HepG2 (cell line): Measurements from ENCODE around the gene ARHGEF39. TPM values are rescaled to one million over a fixed set of nuclear protein-coding genes. Genes with fewer than 3 reads are reported as not detected.

Experiments
- CAMTA2 ChIP-seq: sonication (generic); formaldehyde crosslinking; IDR thresholded peaks from 2 replicates; pipeline ENCODE4 v1.4.0; 2020; ENCODE audit warnings: mild to moderate bottlenecking, missing genetic modification reagents, borderline replicate concordance
- ERF ChIP-seq: IDR thresholded peaks from 2 replicates; pipeline ENCODE4 v1.6.1; 2018; ENCODE audit warnings: missing biosample characterization, missing genetic modification reagents
- ETV5 ChIP-seq: IDR thresholded peaks from 2 replicates; pipeline ENCODE4 v1.6.1; 2018; ENCODE audit warnings: missing biosample characterization, missing genetic modification reagents, inconsistent platforms, borderline replicate concordance
- FUBP1 ChIP-seq: sonication (generic); formaldehyde crosslinking; IDR thresholded peaks from 2 replicates; pipeline ENCODE4 v1.5.1; 2020; ENCODE audit warnings: missing genetic modification reagents, mild to moderate bottlenecking, borderline replicate concordance
- KDM3A ChIP-seq: IDR thresholded peaks from 2 replicates; pipeline ENCODE4 v1.6.1; 2018; ENCODE audit warnings: low read depth, missing compliant biosample characterization
- MIER2 ChIP-seq: IDR thresholded peaks from 2 replicates; pipeline ENCODE4 v1.6.1; 2016; ENCODE audit warnings: missing biosample characterization, missing genetic modification reagents
- ONECUT2 ChIP-seq: sonication (generic); formaldehyde crosslinking; IDR thresholded peaks from 2 replicates; pipeline ENCODE4 v1.4.0; 2020; ENCODE audit warnings: missing genetic modification reagents
- RERE ChIP-seq: IDR thresholded peaks from 2 replicates; pipeline ENCODE4 v1.6.1; 2016; ENCODE audit warnings: low read depth, missing genetic modification reagents, missing compliant biosample characterization
- ZBTB2 ChIP-seq: sonication (generic); formaldehyde crosslinking; IDR thresholded peaks from 2 replicates; pipeline ENCODE4 v1.8.0; 2022; ENCODE audit warnings: low read depth, missing genetic modification reagents
- ZBTB7B ChIP-seq: sonication (generic); formaldehyde crosslinking; IDR thresholded peaks from 2 replicates; pipeline ENCODE4 v1.4.0; 2020; ENCODE audit warnings: missing genetic modification reagents
- ZNF138 ChIP-seq: sonication (generic); formaldehyde crosslinking; IDR thresholded peaks from 2 replicates; pipeline ENCODE4 v1.5.0; 2020; ENCODE audit warnings: mild to moderate bottlenecking, low read depth, missing genetic modification reagents
- ZNF382 ChIP-seq: sonication (generic); formaldehyde crosslinking; IDR thresholded peaks from 2 replicates; pipeline ENCODE4 v1.5.0; 2020; ENCODE audit warnings: missing genetic modification reagents, mild to moderate bottlenecking, borderline replicate concordance
- ZNF431 ChIP-seq: sonication (generic); formaldehyde crosslinking; IDR thresholded peaks from 2 replicates; pipeline ENCODE4 v1.9.0; 2022; ENCODE audit warnings: missing genetic modification reagents, low read depth, mild to moderate bottlenecking, borderline replicate concordance
- ZNF749 ChIP-seq: sonication (generic); formaldehyde crosslinking; IDR thresholded peaks from 2 replicates; pipeline ENCODE4 v1.8.0; 2022; ENCODE audit warnings: mild to moderate bottlenecking, missing genetic modification reagents, moderate library complexity, borderline replicate concordance
- polyA plus RNA-seq, 8 experiments: library from polyadenylated mRNA; depleted of rRNA in 3 of 8; stranded (reverse) in 7 of 8; unstranded in 1 of 8; fragments of >200 nt; fragmentation: Illumina TruSeq in 4 of 8; extraction: Trizol in 4 of 8; gene quantifications; 2 replicates each; pipeline versions ENCODE4 v1.2.1 to v1.2.3, GENCODE V29; 2011 to 2016; ENCODE audit warnings: low read depth in 4 of 8, missing spikeins in 1 of 8, mixed read lengths in 1 of 8; ENCODE audit not compliant: insufficient read depth in 1 of 8
- total RNA-seq, 5 experiments: library from RNA; depleted of rRNA; stranded (reverse); fragments of >200 nt; fragmentation: Illumina TruSeq; extraction: Trizol; gene quantifications; 2 replicates each; pipeline ENCODE4 v1.2.3, GENCODE V29; 2016; ENCODE audit warnings: low read depth in 1 of 5
- TF ChIP-seq, protein P1 (sequence below): fragments of 450-650 bp; IDR thresholded peaks from 2 replicates; pipeline ENCODE4 v1.6.1; 2017
- TF ChIP-seq, protein P2 (sequence below): IDR thresholded peaks from 2 replicates; pipeline ENCODE4 v1.6.1; 2016

Gene ARHGEF39
- total and polyA plus RNA-seq, 2 of the 13 experiments (the other 11 are each of a cell fraction or from before 2014, with no cell fraction given): 11.2 to 12.3 TPM

GRCh38 chr9:35664531-35665470, at the start of gene ARHGEF39 (continued):
- TF ChIP-seq ZBTB2 (CRISPR knock-in tag) (peak; percentile 94), ZNF749 (CRISPR knock-in tag) (peak; percentile 94; the same call in 1 of the 2 replicates), ZNF431 (CRISPR knock-in tag) (peak; percentile 72; the same call in 1 of the 2 replicates), ETV5 (peak; percentile 97), KDM3A (CRISPR knock-in tag) (no peak), CAMTA2 (CRISPR knock-in tag) (no peak), ZBTB7B (CRISPR knock-in tag) (0 out of 2 replicates have a peak, but pooled peaks have one; percentile 75), ZNF138 (peak; percentile 20; the same call in 1 of the 2 replicates), ONECUT2 (CRISPR knock-in tag) (peak; percentile 46; the same call in 1 of the 2 replicates), FUBP1 (CRISPR knock-in tag) (no peak), MIER2 (CRISPR knock-in tag) (peak; percentile 67; the same call in 1 of the 2 replicates), RERE (CRISPR knock-in tag) (0 out of 2 replicates have a peak, but pooled peaks have one; percentile 17), ERF (CRISPR knock-in tag) (peak; percentile 92; the same call in 1 of the 2 replicates), ZNF382 (CRISPR knock-in tag) (no peak)
- TF ChIP-seq, protein P1, sequence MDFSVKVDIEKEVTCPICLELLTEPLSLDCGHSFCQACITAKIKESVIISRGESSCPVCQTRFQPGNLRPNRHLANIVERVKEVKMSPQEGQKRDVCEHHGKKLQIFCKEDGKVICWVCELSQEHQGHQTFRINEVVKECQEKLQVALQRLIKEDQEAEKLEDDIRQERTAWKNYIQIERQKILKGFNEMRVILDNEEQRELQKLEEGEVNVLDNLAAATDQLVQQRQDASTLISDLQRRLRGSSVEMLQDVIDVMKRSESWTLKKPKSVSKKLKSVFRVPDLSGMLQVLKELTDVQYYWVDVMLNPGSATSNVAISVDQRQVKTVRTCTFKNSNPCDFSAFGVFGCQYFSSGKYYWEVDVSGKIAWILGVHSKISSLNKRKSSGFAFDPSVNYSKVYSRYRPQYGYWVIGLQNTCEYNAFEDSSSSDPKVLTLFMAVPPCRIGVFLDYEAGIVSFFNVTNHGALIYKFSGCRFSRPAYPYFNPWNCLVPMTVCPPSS: no peak
- TF ChIP-seq, protein P2, sequence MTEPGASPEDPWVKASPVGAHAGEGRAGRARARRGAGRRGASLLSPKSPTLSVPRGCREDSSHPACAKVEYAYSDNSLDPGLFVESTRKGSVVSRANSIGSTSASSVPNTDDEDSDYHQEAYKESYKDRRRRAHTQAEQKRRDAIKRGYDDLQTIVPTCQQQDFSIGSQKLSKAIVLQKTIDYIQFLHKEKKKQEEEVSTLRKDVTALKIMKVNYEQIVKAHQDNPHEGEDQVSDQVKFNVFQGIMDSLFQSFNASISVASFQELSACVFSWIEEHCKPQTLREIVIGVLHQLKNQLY (CRISPR knock-in tag): no peak
